Lower leg skin (tissue), 3 donors: Measurements from ENCODE around the gene F11.
"Not testable (repeated sequence)": the region's sequence is repeated elsewhere in the genome, so short reads cannot be mapped to it uniquely, and the experiment has no call there.

Experiments
- POLR2A ChIP-seq, 2 donors: fragments of 450-650 bp; IDR thresholded peaks; one replicate each; pipeline ENCODE4 v1.6.1; 2016 to 2017; ENCODE audit warnings: antibody characterized with exemption in 2 of 2, mild to moderate bottlenecking in 1 of 2, moderate library complexity in 1 of 2
- TF ChIP-seq, protein P1 (sequence below), 3 donors: fragments of 450-650 bp; IDR thresholded peaks; one replicate each; pipeline ENCODE4 v1.5.1; 2016; ENCODE audit warnings: antibody characterized with exemption in 3 of 3, mild to moderate bottlenecking in 3 of 3, moderate library complexity in 2 of 3

DNA sequence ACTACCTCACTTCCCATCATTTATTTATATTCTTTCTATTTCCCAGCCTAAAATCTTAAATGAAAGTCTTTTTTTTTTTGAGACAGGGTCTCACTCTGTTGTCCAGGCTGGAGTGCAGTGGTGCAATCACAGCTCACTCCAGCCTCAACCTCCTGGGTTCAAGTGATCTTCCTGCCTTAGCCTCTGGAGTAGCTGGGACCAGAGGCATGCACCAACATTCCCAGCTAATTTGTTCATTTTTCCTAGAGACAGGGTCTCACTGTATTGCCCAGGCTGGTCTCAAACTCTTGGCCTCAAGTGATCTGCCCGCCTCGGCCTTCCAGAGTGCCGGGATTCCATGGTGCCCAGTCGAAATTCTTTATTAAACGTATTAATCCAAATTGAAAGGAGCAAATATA lies 7.4 kb downstream of the F11 start:
- TF ChIP-seq, protein P1, sequence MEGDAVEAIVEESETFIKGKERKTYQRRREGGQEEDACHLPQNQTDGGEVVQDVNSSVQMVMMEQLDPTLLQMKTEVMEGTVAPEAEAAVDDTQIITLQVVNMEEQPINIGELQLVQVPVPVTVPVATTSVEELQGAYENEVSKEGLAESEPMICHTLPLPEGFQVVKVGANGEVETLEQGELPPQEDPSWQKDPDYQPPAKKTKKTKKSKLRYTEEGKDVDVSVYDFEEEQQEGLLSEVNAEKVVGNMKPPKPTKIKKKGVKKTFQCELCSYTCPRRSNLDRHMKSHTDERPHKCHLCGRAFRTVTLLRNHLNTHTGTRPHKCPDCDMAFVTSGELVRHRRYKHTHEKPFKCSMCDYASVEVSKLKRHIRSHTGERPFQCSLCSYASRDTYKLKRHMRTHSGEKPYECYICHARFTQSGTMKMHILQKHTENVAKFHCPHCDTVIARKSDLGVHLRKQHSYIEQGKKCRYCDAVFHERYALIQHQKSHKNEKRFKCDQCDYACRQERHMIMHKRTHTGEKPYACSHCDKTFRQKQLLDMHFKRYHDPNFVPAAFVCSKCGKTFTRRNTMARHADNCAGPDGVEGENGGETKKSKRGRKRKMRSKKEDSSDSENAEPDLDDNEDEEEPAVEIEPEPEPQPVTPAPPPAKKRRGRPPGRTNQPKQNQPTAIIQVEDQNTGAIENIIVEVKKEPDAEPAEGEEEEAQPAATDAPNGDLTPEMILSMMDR (IDR thresholded peaks at IDR 0.05), result not testable (repeated sequence)
- not testable (repeated sequence) for TF ChIP-seq POLR2A (IDR thresholded peaks at IDR 0.05)
